A673 (cell line): ENCODE data around the gene PFKFB2. TPM values are rescaled to one million over a fixed set of nuclear protein-coding genes. Genes with fewer than 3 reads are reported as not detected.

ENCODE experiments used
- BruUV-seq: library from RNA; stranded (reverse); fragments of 400-500 nt; replicated peaks from 2 replicates; lab custom pipeline; 2021; lab: Mats Ljungman, UMichigan
- CTCF ChIA-PET: fragments of 300-600 bp; sonication (Branson Sonifier 250); formaldehyde crosslinking; loops from one replicate; lab custom pipeline; 2022; ENCODE audit warnings: antibody characterized with exemption; lab: Charles Lee
- POLR2A ChIA-PET: fragments of 300-600 bp; sonication (Branson Sonifier 250); formaldehyde crosslinking; loops from one replicate; lab custom pipeline; 2022; ENCODE audit warnings: antibody characterized with exemption; ENCODE audit not compliant: low non-redundant PET; lab: Charles Lee
- DNase-seq: peaks from one replicate; pipeline ENCODE4 v3.0.0-alpha.2; 2015; ENCODE audit warnings: low spot score
- H3K27ac ChIP-seq: fragments of 200-600 bp; sonication (generic); 2 replicates; pipeline ENCODE4 v1.5.1; 2016; ENCODE audit warnings: mixed run types, low read depth, mild to moderate bottlenecking, mixed read lengths, antibody characterized with exemption, low read length; ENCODE audit not compliant: poor library complexity, severe bottlenecking
- H3K27me3 ChIP-seq: fragments of 200-600 bp; sonication (generic); replicated peaks from 2 replicates; pipeline ENCODE4 v1.6.1; 2017; ENCODE audit warnings: mixed run types, low read depth, mild to moderate bottlenecking, mixed read lengths, antibody characterized with exemption, low read length; ENCODE audit not compliant: insufficient read depth, poor library complexity
- H3K36me3 ChIP-seq: fragments of 200-600 bp; sonication (generic); 2 replicates; pipeline ENCODE4 v1.6.1; 2016; ENCODE audit warnings: mixed run types, mild to moderate bottlenecking, mixed read lengths, antibody characterized with exemption, low read length; ENCODE audit not compliant: insufficient read depth, poor library complexity, severe bottlenecking
- H3K4me1 ChIP-seq: fragments of 200-600 bp; sonication (generic); 2 replicates; pipeline ENCODE4 v1.6.1; 2017; ENCODE audit warnings: mixed run types, mild to moderate bottlenecking, mixed read lengths, antibody characterized with exemption, low read length; ENCODE audit not compliant: insufficient read depth, poor library complexity, severe bottlenecking
- H3K4me3 ChIP-seq: fragments of 200-600 bp; sonication (generic); 2 replicates; pipeline ENCODE4 v1.5.1; 2016; ENCODE audit warnings: low read depth, mixed run types, mild to moderate bottlenecking, mixed read lengths, low read length; ENCODE audit not compliant: poor library complexity, severe bottlenecking
- H3K9me3 ChIP-seq: fragments of 200-600 bp; sonication (generic); 2 replicates; pipeline ENCODE4 v1.6.1; 2016; ENCODE audit warnings: mixed run types, low read depth, mild to moderate bottlenecking, mixed read lengths, antibody characterized with exemption, low read length; ENCODE audit not compliant: poor library complexity, severe bottlenecking
- EZH2 ChIP-seq: fragments of 200-600 bp; sonication (generic); IDR thresholded peaks from 2 replicates; pipeline ENCODE4 v1.6.1; 2017; ENCODE audit warnings: borderline replicate concordance, low read depth, mild to moderate bottlenecking, mixed read lengths, antibody characterized with exemption, low read length; ENCODE audit not compliant: poor library complexity, severe bottlenecking
- intact Hi-C: fragments of 100-400 bp; cut with micrococcal nuclease; formaldehyde crosslinking; loops from one replicate; pipeline ENCODE4 v1.10.0; 2022; ENCODE audit not compliant: unreplicated experiment
- total RNA-seq: library from RNA; stranded (reverse); gene quantifications from 2 replicates; pipeline ENCODE4 v1.2.3, GENCODE V29; 2021
- TF ChIP-seq, protein P1 (sequence below): fragments of 300-800, 200-600 bp; sonication (generic); conservative IDR thresholded peaks from 2 replicates; pipeline ENCODE4 v1.5.1; 2017; ENCODE audit warnings: low read depth, mild to moderate bottlenecking, antibody characterized with exemption, low read length, moderate library complexity, mixed read lengths

PFKFB2 gene
- total RNA-seq, 1 experiment from 2014 or later = 7.6 TPM

DNA sequence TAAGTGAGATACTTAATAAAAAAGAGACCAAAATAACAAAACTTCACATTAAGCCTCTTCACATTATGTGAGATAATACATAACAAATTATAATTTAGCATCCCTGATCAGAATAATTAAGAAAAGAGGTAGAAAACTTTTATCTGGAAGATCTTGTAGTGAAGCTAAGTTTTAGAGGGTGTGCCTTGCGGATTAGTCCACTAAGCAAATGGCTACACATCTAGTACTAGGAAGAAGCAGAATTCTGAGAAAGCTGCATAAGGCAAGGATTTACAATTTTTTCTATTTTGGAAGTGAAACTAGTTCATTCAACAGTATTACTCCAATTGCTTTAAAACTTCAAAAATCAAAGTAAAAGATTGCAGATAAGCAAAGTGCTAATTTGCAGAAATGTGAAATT, 5.6 kb upstream of the PFKFB2 start:
- Histone ChIP-seq H3K27ac (no peak overlapping the region), H3K27me3 (no peaks in the 10 kb centered on the region), H3K9me3 (no peaks in the 10 kb centered on the region), H3K4me3 (no peak overlapping the region), H3K36me3 (peaks cover 27% of the 10 kb centered on the region), H3K4me1 (peaks cover 18% of the 10 kb centered on the region)
- POLR2A ChIA-PET = no interaction called here
- DNase-seq = no peak
- intact Hi-C loops = no loop called here
- CTCF ChIA-PET = no interaction called here
- TF ChIP-seq, protein P1, sequence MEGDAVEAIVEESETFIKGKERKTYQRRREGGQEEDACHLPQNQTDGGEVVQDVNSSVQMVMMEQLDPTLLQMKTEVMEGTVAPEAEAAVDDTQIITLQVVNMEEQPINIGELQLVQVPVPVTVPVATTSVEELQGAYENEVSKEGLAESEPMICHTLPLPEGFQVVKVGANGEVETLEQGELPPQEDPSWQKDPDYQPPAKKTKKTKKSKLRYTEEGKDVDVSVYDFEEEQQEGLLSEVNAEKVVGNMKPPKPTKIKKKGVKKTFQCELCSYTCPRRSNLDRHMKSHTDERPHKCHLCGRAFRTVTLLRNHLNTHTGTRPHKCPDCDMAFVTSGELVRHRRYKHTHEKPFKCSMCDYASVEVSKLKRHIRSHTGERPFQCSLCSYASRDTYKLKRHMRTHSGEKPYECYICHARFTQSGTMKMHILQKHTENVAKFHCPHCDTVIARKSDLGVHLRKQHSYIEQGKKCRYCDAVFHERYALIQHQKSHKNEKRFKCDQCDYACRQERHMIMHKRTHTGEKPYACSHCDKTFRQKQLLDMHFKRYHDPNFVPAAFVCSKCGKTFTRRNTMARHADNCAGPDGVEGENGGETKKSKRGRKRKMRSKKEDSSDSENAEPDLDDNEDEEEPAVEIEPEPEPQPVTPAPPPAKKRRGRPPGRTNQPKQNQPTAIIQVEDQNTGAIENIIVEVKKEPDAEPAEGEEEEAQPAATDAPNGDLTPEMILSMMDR = no peak
- no peak for TF ChIP-seq EZH2
- no TSS peak for BruUV-seq

- Histone ChIP-seq H3K36me3 (peaks cover 27% of the 10 kb centered on the region), H3K27me3 (no peaks in the 10 kb centered on the region), H3K4me3 (no peak overlapping the region), H3K27ac (no peak overlapping the region), H3K4me1 (peaks cover 18% of the 10 kb centered on the region), H3K9me3 (no peaks in the 10 kb centered on the region)
- intact Hi-C loops = no loop called here
- DNase-seq = no peak
- ChIA-PET CTCF (no interaction called here), POLR2A (no interaction called here)
- TF ChIP-seq, protein P1 = no peak
- no peak for TF ChIP-seq EZH2
- no TSS peak for BruUV-seq
These were observed 5.0 kb upstream of the PFKFB2 start for GRCh38 chr1:207048041-207048440.

GRCh38 chr1:207049054-207049453, 4.0 kb upstream of the PFKFB2 start:
- ChIA-PET POLR2A (no interaction called here), CTCF (interaction anchor here (0.6 kb wide), 1 partner anchor 34 kb away, joined by 3 read pairs; no protein-coding TSS in a partner anchor)
- TF ChIP-seq, protein P1 = no peak
- no peak for TF ChIP-seq EZH2
- Histone ChIP-seq H3K9me3 (no peaks in the 10 kb centered on the region), H3K27ac (no peak overlapping the region), H3K27me3 (no peaks in the 10 kb centered on the region), H3K36me3 (peaks cover 27% of the 10 kb centered on the region), H3K4me1 (peaks cover 18% of the 10 kb centered on the region), H3K4me3 (no peak overlapping the region)
- intact Hi-C loops = no loop called here
- BruUV-seq = TSS peak; percentile 24
- DNase-seq = no peak
